Testis (tissue), 2 donors: ENCODE measurements around the gene SEMA4B.

Experiments
- CTCF ChIP-seq, 3 experiments: fragments of 450-650 bp in 2 of 3; fragments of 200-600 bp in 1 of 3; sonication (generic) in 1 of 3; IDR thresholded peaks; one replicate each; pipeline ENCODE4 v1.5.1; 2016 to 2019; ENCODE audit warnings: antibody characterized with exemption in 3 of 3, mild to moderate bottlenecking in 2 of 3, moderate library complexity in 1 of 3
- POLR2A ChIP-seq: fragments of 450-650 bp; IDR thresholded peaks from one replicate; pipeline ENCODE4 v1.6.1; 2017; ENCODE audit warnings: antibody characterized with exemption, mild to moderate bottlenecking, moderate library complexity

- TF ChIP-seq CTCF (IDR thresholded peaks at IDR 0.05) (no peak), POLR2A (no peak)
Measured at GRCh38 chr15:90153658-90154057, 47.5 kb upstream of the SEMA4B start.
